Left ventricle myocardium inferior (tissue), 1 donor: ENCODE measurements around the gene CHCHD10. TPM values are rescaled to one million over a fixed set of nuclear protein-coding genes. Genes with fewer than 3 reads are reported as not detected.

ENCODE experiments used
- DNase-seq: peaks from one replicate; pipeline ENCODE4 v3.0.0-alpha.2; 2020
- H3K27ac ChIP-seq: fragments of 200-600 bp; replicated peaks from 2 replicates; pipeline ENCODE4 v1.8.0; 2021
- H3K27me3 ChIP-seq: fragments of 200-600 bp; 2 replicates; pipeline ENCODE4 v1.8.0; 2021; ENCODE audit warnings: low read depth
- H3K36me3 ChIP-seq: fragments of 200-600 bp; 2 replicates; pipeline ENCODE4 v1.8.0; 2021
- H3K4me1 ChIP-seq: fragments of 200-600 bp; 2 replicates; pipeline ENCODE4 v1.8.0; 2021
- H3K4me3 ChIP-seq: fragments of 200-600 bp; 2 replicates; pipeline ENCODE4 v1.8.0; 2021; ENCODE audit warnings: mild to moderate bottlenecking, moderate library complexity
- H3K9me3 ChIP-seq: fragments of 200-600 bp; replicated peaks from 2 replicates; pipeline ENCODE4 v1.8.0; 2021
- CTCF ChIP-seq: fragments of 200-600 bp; IDR thresholded peaks from 2 replicates; pipeline ENCODE4 v1.8.0; 2021; ENCODE audit warnings: antibody characterized with exemption, mild to moderate bottlenecking, borderline replicate concordance
- intact Hi-C: fragments of 100-400 bp; cut with micrococcal nuclease; formaldehyde crosslinking; loops from one replicate; pipeline ENCODE4 v1.11.0; 2022
- total RNA-seq: library from RNA; stranded (reverse); fragmentation: NEBNext Ultra II Directional; extraction: Animal tissue kit (Norgen Biotek cat#: 25700); gene quantifications from one replicate; pipeline ENCODE4 v1.2.1, GENCODE V29; 2021
- donor health status: DM: no; HTN: yes; CAD: no; lungs with severe emphysema.

The CHCHD10 gene
- total RNA-seq, 1 donor from 2014 or later: 1,446 TPM

GRCh38 chr22:23718371-23719165, 49.2 kb downstream of the CHCHD10 start:
- Histone ChIP-seq H3K4me3 (no peak overlapping the region), H3K27me3 (no peaks in the 10 kb centered on the region), H3K36me3 (peaks cover 14% of the 10 kb centered on the region), H3K9me3 (no peaks in the 10 kb centered on the region), H3K27ac (no peak overlapping the region), H3K4me1 (peaks cover 23% of the 10 kb centered on the region)
- intact Hi-C loops: no loop called here
- DNase-seq: no peak
- no peak for TF ChIP-seq CTCF

GRCh38 chr22:23716811-23717801, 50.7 kb downstream of the CHCHD10 start:
- peak overlapping the region; percentile 93 for H3K4me3 ChIP-seq
- no peaks in the 10 kb centered on the region for H3K27me3 ChIP-seq
- H3K9me3 ChIP-seq: no peaks in the 10 kb centered on the region
- H3K36me3 ChIP-seq: peaks cover 29% of the 10 kb centered on the region
- DNase-seq: peak; percentile 87
- peaks cover 23% of the 10 kb centered on the region for H3K4me1 ChIP-seq
- H3K27ac ChIP-seq: peak overlapping the region; percentile 83
- intact Hi-C loops: no loop called here
- no peak for TF ChIP-seq CTCF

Other genes with a start within 250 kb of the CHCHD10 start
- gene IGLL1, start 187.7 kb downstream of the CHCHD10 start, total RNA-seq: not detected
- not detected for gene DRICH1, start 135.7 kb downstream of the CHCHD10 start, total RNA-seq
- gene RGL4, start 77.0 kb downstream of the CHCHD10 start, total RNA-seq: not detected
- 4.0 TPM for gene ZNF70, start 16.9 kb downstream of the CHCHD10 start, total RNA-seq
- 0.69 TPM for gene VPREB3, start 13.5 kb downstream of the CHCHD10 start, total RNA-seq
- not detected for gene C22orf15, start 5.0 kb downstream of the CHCHD10 start, total RNA-seq
- gene MMP11, start 4.9 kb upstream of the CHCHD10 start, total RNA-seq: 16.9 TPM
- 52.0 TPM for gene SMARCB1, start 19.0 kb upstream of the CHCHD10 start, total RNA-seq
- gene DERL3, start 71.0 kb upstream of the CHCHD10 start, total RNA-seq: 2.0 TPM
- 22.0 TPM for gene SLC2A11, start 89.9 kb upstream of the CHCHD10 start, total RNA-seq
- gene MIF, start 126.4 kb upstream of the CHCHD10 start, total RNA-seq: 242 TPM
- gene GSTT2B, start 193.2 kb upstream of the CHCHD10 start, total RNA-seq: 4.9 TPM
- gene DDTL, start 198.9 kb upstream of the CHCHD10 start, total RNA-seq: 1.5 TPM
- 157 TPM for gene DDT, start 206.5 kb upstream of the CHCHD10 start, total RNA-seq
- 0.66 TPM for gene GSTT2, start 212.2 kb upstream of the CHCHD10 start, total RNA-seq
- not detected for gene GSTT4, start 237.5 kb upstream of the CHCHD10 start, total RNA-seq
- gene CABIN1, start 243.3 kb upstream of the CHCHD10 start, total RNA-seq: 46.9 TPM